Astrocyte of the spinal cord (primary cell): ENCODE results near the gene DENND1B.

ENCODE experiments used
- DNase-seq: peaks from one replicate; pipeline ENCODE4 v3.0.0; 2011; ENCODE audit warnings: low read depth, low spot score
- H3K4me3 ChIP-seq: 2 replicates; pipeline ENCODE4 v1.5.1; 2011; ENCODE audit warnings: low read depth, mild to moderate bottlenecking, low read length, moderate library complexity
- CTCF ChIP-seq: IDR thresholded peaks from 2 replicates; pipeline ENCODE4 v1.5.1; 2012; ENCODE audit warnings: low read depth, mild to moderate bottlenecking, low read length, inconsistent platforms
- in situ Hi-C: cut with HindIII; loops from 2 replicates; pipeline ENCODE4 v1.10.0; 2017; ENCODE audit warnings: low sequenced_read_pairs

DENND1B gene

DNA sequence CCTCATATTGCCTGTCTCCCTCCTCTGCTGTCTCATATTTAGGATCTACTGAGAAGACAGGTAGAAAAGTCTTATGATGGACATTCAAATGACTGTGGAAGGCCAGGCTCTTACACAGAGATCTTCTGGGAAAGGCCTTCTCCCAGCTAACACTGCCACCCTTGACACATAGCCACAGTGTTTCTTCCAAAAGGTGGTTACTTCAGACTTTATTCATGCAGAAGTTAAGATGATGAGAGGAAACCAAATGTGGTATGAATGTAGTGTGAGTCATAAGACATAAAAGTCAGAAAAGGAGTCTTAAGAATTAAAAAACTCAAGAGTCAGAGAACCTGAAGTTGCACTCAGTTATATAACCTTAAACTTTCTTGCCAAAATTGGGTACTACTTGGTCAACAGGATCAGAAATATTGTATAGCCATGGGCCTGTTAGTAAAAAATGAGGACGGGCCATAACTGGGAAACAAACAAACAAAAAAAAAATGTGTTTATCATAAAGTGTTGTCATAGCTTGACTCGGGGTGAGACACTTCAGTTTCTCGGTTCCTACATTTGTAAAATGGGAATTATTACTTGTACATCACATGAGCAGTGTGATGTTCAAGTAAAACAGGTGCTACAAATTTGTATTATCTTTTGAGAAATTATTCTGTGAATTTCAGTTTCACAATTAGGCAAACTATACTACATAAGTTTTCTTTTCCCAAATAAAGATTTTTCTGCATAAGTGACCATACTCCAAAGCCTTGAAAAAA is 1.2 kb upstream of the DENND1B start:
- DNase-seq = peak; percentile 91
- TF ChIP-seq CTCF = no peak
- in situ Hi-C loops = no loop called here
- H3K4me3 ChIP-seq = no peak overlapping the region

- in situ Hi-C loops = no loop called here
- TF ChIP-seq CTCF = no peak
- DNase-seq = peak; percentile 53
- H3K4me3 ChIP-seq = peak overlapping the region; percentile 64
These were observed 606 bp downstream of the DENND1B start for GRCh38 chr1:197774466-197775281.

GRCh38 chr1:197773856-197774255 is 1.4 kb downstream of the DENND1B start:
- no peak for TF ChIP-seq CTCF

GRCh38 chr1:197771904-197772556 is 3.2 kb downstream of the DENND1B start:
- in situ Hi-C loops = no loop called here
- no peak for DNase-seq
- no peak for TF ChIP-seq CTCF
- no peak overlapping the region for H3K4me3 ChIP-seq

More at GRCh38 chr1:197773856-197774255, 1.4 kb downstream of the DENND1B start:
- H3K4me3 ChIP-seq = peak overlapping the region; percentile 64
- in situ Hi-C loops = no loop called here
- DNase-seq = peak; percentile 24

DNA sequence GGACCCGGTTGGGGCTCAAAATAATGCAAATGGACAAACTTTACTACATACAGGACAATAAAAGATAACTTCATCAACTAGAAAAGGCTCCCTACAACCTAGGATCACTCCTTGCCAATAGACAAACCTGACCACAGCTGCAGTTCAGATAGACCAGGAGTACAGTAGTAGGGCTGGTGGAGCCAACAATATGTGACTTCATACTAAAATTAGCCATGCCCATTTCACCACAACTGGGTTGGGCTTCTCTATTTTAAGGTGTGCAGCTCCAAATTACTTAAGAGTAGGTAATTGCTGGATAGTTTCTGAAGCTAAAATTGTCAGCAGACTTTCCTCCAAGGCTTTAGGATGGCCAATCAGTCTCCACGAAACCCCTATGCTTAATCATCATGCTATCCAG is 3.9 kb downstream of the DENND1B start:
- DNase-seq = no peak
- no peak overlapping the region for H3K4me3 ChIP-seq
- in situ Hi-C loops = no loop called here
- TF ChIP-seq CTCF = no peak

- H3K4me3 ChIP-seq = no peak overlapping the region
These were observed 5.0 kb downstream of the DENND1B start for GRCh38 chr1:197770243-197770642.

More at GRCh38 chr1:197770243-197770642, 5.0 kb downstream of the DENND1B start:
- in situ Hi-C loops = no loop called here
- no peak for DNase-seq
- TF ChIP-seq CTCF = no peak
